Endothelial cell of umbilical vein (primary cell): ENCODE data around the gene PPBP.

ENCODE experiments used
- CTCF ChIP-seq, 2 donors: IDR thresholded peaks; 1 replicate in 1 of 2; 2 replicates in 1 of 2; pipeline ENCODE4 v1.5.1; 2011; ENCODE audit warnings: low read length in 2 of 2, mild to moderate bottlenecking in 2 of 2, moderate library complexity in 2 of 2, control low read depth in 1 of 2, inconsistent platforms in 1 of 2, low read depth in 1 of 2; ENCODE audit not compliant: insufficient read depth in 1 of 2; ENCODE audit errors: extremely low read depth in 1 of 2
- EZH2 ChIP-seq: IDR thresholded peaks from 2 replicates; pipeline ENCODE4 v1.6.1; 2012; ENCODE audit warnings: borderline replicate concordance, low read depth, mild to moderate bottlenecking, moderate library complexity, low read length, inconsistent platforms; ENCODE audit not compliant: severe bottlenecking

- TF ChIP-seq EZH2, result no peak
- no peak for TF ChIP-seq CTCF (IDR thresholded peaks at IDR 0.05; ENCODE audit: extremely low read depth in 1 of 2, insufficient read depth in 1 of 2, low read depth in 1 of 2, low read length in 2 of 2)
Observed at GRCh38 chr4:74018116-74018515, 30.1 kb upstream of the PPBP start.
